Epithelial cell of esophagus (primary cell): ENCODE results near the gene ZFHX3.

Experiments used
- DNase-seq: peaks from one replicate; pipeline ENCODE4 v3.0.0; 2010; ENCODE audit warnings: low read depth
- H3K4me3 ChIP-seq: 2 replicates; pipeline ENCODE4 v1.5.1; 2011; ENCODE audit warnings: mild to moderate bottlenecking, low read length, control low read depth
- TF ChIP-seq, protein P1 (sequence below): IDR thresholded peaks from 2 replicates; pipeline ENCODE4 v1.5.1; 2011; ENCODE audit warnings: low read depth, mild to moderate bottlenecking, low read length, control low read depth, inconsistent platforms; ENCODE audit not compliant: insufficient read depth; ENCODE audit errors: missing control alignments

ZFHX3 gene

DNA sequence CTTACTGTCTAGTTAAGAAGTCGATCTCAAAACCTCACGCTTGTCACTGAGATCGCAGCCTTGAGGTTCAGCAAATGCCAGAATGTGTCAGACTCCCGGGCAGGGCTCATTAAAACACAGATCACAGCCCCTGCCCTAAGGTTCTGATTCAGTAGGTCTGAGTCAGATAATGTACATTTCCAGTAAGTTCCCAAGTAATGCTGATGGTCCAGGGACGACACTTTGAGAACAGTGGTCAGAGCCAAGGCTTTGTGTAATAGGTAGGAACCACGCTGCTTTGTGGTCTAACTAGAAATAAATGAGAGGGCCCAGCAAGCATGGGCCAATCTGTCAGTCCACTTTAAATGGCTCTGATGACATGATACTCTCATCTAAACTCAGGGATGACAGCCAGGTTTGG, 228.6 kb downstream of the ZFHX3 start:
- DNase-seq = peak; percentile 62
- H3K4me3 ChIP-seq = no peak overlapping the region
- TF ChIP-seq, protein P1, sequence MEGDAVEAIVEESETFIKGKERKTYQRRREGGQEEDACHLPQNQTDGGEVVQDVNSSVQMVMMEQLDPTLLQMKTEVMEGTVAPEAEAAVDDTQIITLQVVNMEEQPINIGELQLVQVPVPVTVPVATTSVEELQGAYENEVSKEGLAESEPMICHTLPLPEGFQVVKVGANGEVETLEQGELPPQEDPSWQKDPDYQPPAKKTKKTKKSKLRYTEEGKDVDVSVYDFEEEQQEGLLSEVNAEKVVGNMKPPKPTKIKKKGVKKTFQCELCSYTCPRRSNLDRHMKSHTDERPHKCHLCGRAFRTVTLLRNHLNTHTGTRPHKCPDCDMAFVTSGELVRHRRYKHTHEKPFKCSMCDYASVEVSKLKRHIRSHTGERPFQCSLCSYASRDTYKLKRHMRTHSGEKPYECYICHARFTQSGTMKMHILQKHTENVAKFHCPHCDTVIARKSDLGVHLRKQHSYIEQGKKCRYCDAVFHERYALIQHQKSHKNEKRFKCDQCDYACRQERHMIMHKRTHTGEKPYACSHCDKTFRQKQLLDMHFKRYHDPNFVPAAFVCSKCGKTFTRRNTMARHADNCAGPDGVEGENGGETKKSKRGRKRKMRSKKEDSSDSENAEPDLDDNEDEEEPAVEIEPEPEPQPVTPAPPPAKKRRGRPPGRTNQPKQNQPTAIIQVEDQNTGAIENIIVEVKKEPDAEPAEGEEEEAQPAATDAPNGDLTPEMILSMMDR = no peak

GRCh38 chr16:72818236-72818845, 229.6 kb downstream of the ZFHX3 start:
- no peak for DNase-seq
- TF ChIP-seq, protein P1 = no peak
- H3K4me3 ChIP-seq = no peak overlapping the region

- TF ChIP-seq, protein P1 = no peak
- H3K4me3 ChIP-seq = no peak overlapping the region
- no peak for DNase-seq
Measured at GRCh38 chr16:72815348-72816318, 232.3 kb downstream of the ZFHX3 start.

- no peak overlapping the region for H3K4me3 ChIP-seq
- DNase-seq = no peak
- TF ChIP-seq, protein P1 = no peak
Measured at GRCh38 chr16:72814226-72814625, 233.7 kb downstream of the ZFHX3 start.

DNA sequence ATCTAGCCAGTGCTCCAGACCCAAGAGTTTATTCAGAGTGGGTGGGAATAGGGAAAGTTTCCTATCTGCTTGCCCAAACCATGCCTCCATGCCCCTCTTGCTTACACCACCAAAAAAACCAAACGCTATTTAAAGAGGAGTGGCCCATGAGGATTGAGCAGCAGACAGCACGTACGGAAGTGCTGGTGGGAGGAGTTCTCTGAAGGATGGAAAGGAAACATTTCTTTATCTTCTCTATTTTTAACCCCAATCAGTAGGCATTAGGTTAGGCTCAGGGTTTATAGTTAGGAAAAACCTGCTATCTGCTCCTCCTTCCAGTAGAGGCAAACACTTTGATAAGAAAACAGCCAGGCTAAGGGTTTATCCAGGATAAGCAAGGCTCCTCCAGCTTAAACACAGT, 235.3 kb downstream of the ZFHX3 start:
- no peak overlapping the region for H3K4me3 ChIP-seq
- TF ChIP-seq, protein P1 = no peak
- no peak for DNase-seq

DNA sequence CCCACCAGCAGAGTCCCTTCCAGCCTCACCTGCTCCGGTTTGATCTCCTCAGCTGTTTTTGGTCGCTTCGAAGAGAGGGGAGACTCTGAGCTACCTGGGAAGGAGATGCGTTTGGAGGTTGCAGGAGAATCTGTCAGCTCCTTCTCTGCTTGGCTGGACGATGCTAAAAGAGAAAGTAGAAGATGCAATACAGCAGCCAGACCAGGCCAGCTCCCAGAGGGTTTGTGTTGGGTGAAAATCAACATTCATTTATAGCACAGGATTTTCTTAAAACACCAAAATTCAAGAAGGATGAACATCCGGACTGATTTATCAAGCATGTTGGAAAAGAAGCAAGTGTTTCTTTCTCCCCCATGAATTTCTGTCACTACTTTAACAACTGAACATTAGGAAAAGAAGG, 236.1 kb downstream of the ZFHX3 start:
- H3K4me3 ChIP-seq = no peak overlapping the region
- TF ChIP-seq, protein P1 = no peak
- no peak for DNase-seq
